SK-N-SH (cell line): ENCODE measurements around the gene SLC7A6. TPM values are rescaled to one million over a fixed set of nuclear protein-coding genes. Genes with fewer than 3 reads are reported as not detected.

Experiments used
- CTCF ChIA-PET: fragments of 300-600, 350-600 bp; formaldehyde crosslinking; extraction: SDS; loops from one replicate; lab custom pipeline; 2021; lab: Yijun Ruan, JAX
- POLR2A ChIA-PET: fragments of 350-600 bp; sonication (Branson Sonifier 250); formaldehyde crosslinking; extraction: SDS; loops from one replicate; lab custom pipeline; 2020; ENCODE audit warnings: antibody characterized with exemption, inconsistent platforms; lab: Yijun Ruan, JAX
- DNase-seq: peaks from one replicate; pipeline ENCODE4 v3.0.0; 2012
- H2AFZ ChIP-seq: fragments of 200-600 bp; sonication (generic); 2 replicates; pipeline ENCODE4 v1.8.1; 2016; ENCODE audit warnings: antibody characterized with exemption, mild to moderate bottlenecking, low read depth
- H3F3A ChIP-seq: fragments of 200-600 bp; sonication (generic); replicated peaks from 2 replicates; pipeline ENCODE3; 2016; ENCODE audit warnings: antibody characterized with exemption, mild to moderate bottlenecking; ENCODE audit not compliant: insufficient read depth
- H3K27ac ChIP-seq, 2 experiments: fragments of 200-500 bp in 1 of 2; fragments of 200-600 bp in 1 of 2; sonication (Bioruptor generic) in 1 of 2; sonication (generic), shearing (Covaris generic) in 1 of 2; 2 replicates each; pipeline versions ENCODE4 v1.5.1 to v1.6.1; 2014 to 2016; ENCODE audit warnings: low read depth in 2 of 2, inconsistent platforms in 1 of 2, low read length in 1 of 2, mild to moderate bottlenecking in 1 of 2, mixed read lengths in 1 of 2
- H3K27me3 ChIP-seq: fragments of 200-600 bp; sonication (generic), shearing (Covaris generic); 2 replicates; pipeline ENCODE4 v1.6.1; 2016; ENCODE audit warnings: mixed run types; ENCODE audit not compliant: insufficient read depth
- H3K36me3 ChIP-seq, 2 experiments: fragments of 200-500 bp in 1 of 2; fragments of 200-600 bp in 1 of 2; sonication (Bioruptor generic) in 1 of 2; sonication (generic) in 1 of 2; replicated peaks in 1 of 2; 2 replicates each; pipeline versions ENCODE3 to v1.5.1; 2014 to 2016; ENCODE audit warnings: low read length in 1 of 2, mild to moderate bottlenecking in 1 of 2; ENCODE audit not compliant: insufficient read depth in 2 of 2, control insufficient read depth in 1 of 2
- H3K4me1 ChIP-seq, 2 experiments: fragments of 200-500 bp in 1 of 2; fragments of 200-600 bp in 1 of 2; sonication (Bioruptor generic) in 1 of 2; sonication (generic), shearing (Covaris generic) in 1 of 2; 2 replicates each; pipeline versions ENCODE4 v1.5.1 to v1.6.1; 2014 to 2016; ENCODE audit warnings: low read depth in 1 of 2, low read length in 1 of 2, mixed run types in 1 of 2; ENCODE audit not compliant: insufficient read depth in 2 of 2, control insufficient read depth in 1 of 2
- H3K4me2 ChIP-seq: fragments of 200-600 bp; sonication (generic), shearing (Covaris generic); 2 replicates; pipeline ENCODE4 v1.6.1; 2017; ENCODE audit warnings: mixed run types
- H3K4me3 ChIP-seq, 2 experiments: fragments of 200-500 bp in 1 of 2; fragments of 200-600 bp in 1 of 2; sonication (Bioruptor generic) in 1 of 2; sonication (generic), shearing (Covaris generic) in 1 of 2; 2 replicates each; pipeline versions ENCODE4 v1.5.1 to v1.8.1; 2014 to 2016; ENCODE audit warnings: low read depth in 2 of 2, inconsistent platforms in 1 of 2, low read length in 1 of 2, mild to moderate bottlenecking in 1 of 2, mixed read lengths in 1 of 2, moderate library complexity in 1 of 2
- H3K79me2 ChIP-seq: fragments of 200-600 bp; sonication (generic); 2 replicates; pipeline ENCODE4 v1.8.1; 2017; ENCODE audit warnings: mild to moderate bottlenecking; ENCODE audit not compliant: insufficient read depth
- H3K9ac ChIP-seq: fragments of 200-600 bp; sonication (generic); 2 replicates; pipeline ENCODE4 v1.6.1; 2017; ENCODE audit warnings: mixed run types
- H3K9me2 ChIP-seq: fragments of 200-600 bp; sonication (generic); 2 replicates; pipeline ENCODE4 v1.6.1; 2017; ENCODE audit warnings: mixed run types
- H3K9me3 ChIP-seq: fragments of 200-600 bp; sonication (generic); 2 replicates; pipeline ENCODE4 v1.6.1; 2017; ENCODE audit warnings: mixed run types, mild to moderate bottlenecking, moderate library complexity
- H4K20me1 ChIP-seq: fragments of 200-600 bp; sonication (generic); 2 replicates; pipeline ENCODE4 v1.6.1; 2017; ENCODE audit warnings: mild to moderate bottlenecking, mixed run types; ENCODE audit not compliant: insufficient read depth
- ELF1 ChIP-seq: IDR thresholded peaks from 2 replicates; pipeline ENCODE4 v1.4.0; 2012
- EP300 ChIP-seq, 2 experiments: IDR thresholded peaks; 2 replicates each; pipeline versions ENCODE4 v1.4.0 to v1.6.1; 2012; ENCODE audit warnings: borderline replicate concordance in 1 of 2, low read depth in 1 of 2, low read length in 1 of 2
- EZH2phosphoT487 ChIP-seq: fragments of 200-600 bp; sonication (generic); IDR thresholded peaks from 2 replicates; pipeline ENCODE4 v1.6.1; 2017; ENCODE audit warnings: low read depth, mixed run types, mild to moderate bottlenecking, antibody characterized with exemption, moderate library complexity, borderline replicate concordance
- FOSL2 ChIP-seq: IDR thresholded peaks from 2 replicates; pipeline ENCODE4 v1.4.0; 2012; ENCODE audit warnings: low read depth, mild to moderate bottlenecking, moderate library complexity, borderline replicate concordance
- GABPA ChIP-seq: IDR thresholded peaks from 2 replicates; pipeline ENCODE4 v1.4.0; 2012; ENCODE audit warnings: low read depth, mild to moderate bottlenecking
- IRF3 ChIP-seq: fragments of 150-350 bp; IDR thresholded peaks from 2 replicates; pipeline ENCODE4 v1.6.1; 2016; ENCODE audit warnings: mild to moderate bottlenecking, low read depth, low read length
- JUND ChIP-seq: IDR thresholded peaks from 2 replicates; pipeline ENCODE4 v1.4.0; 2012
- MXI1 ChIP-seq: IDR thresholded peaks from 2 replicates; pipeline ENCODE4 v1.6.1; 2012; ENCODE audit warnings: mild to moderate bottlenecking, low read depth, low read length, improper control_type of control experiment
- POLR2AphosphoS5 ChIP-seq: IDR thresholded peaks from 2 replicates; pipeline ENCODE4 v1.6.1; 2012; ENCODE audit warnings: low read depth, low read length
- RCOR1 ChIP-seq: fragments of 150-350 bp; IDR thresholded peaks from 2 replicates; pipeline ENCODE4 v1.6.1; 2017; ENCODE audit warnings: antibody characterized with exemption, low read length
- SIN3A ChIP-seq: IDR thresholded peaks from 2 replicates; pipeline ENCODE4 v1.6.1; 2012; ENCODE audit warnings: low read depth, mild to moderate bottlenecking, low read length, moderate library complexity, borderline replicate concordance
- TEAD4 ChIP-seq: IDR thresholded peaks from 2 replicates; pipeline ENCODE4 v1.4.0; 2012; ENCODE audit warnings: mild to moderate bottlenecking, borderline replicate concordance; ENCODE audit not compliant: insufficient read depth
- WGBS: methylation state at CpG from one replicate; pipeline ENCODE4 v1.1.6; 2017; ENCODE audit warnings: low lambda C conversion rate; 5-methylcytosine and 5-hydroxymethylcytosine counted together
- polyA plus RNA-seq, 3 experiments: library from polyadenylated mRNA; depleted of rRNA; stranded (reverse); fragments of >200 nt; gene quantifications; 2 replicates each; pipeline ENCODE4 v1.2.3, GENCODE V29; 2012
- TF ChIP-seq, protein P1 (sequence below): IDR thresholded peaks from 2 replicates; pipeline ENCODE4 v1.4.0; 2012; ENCODE audit warnings: low read depth, borderline replicate concordance
- TF ChIP-seq, protein P2 (sequence below): IDR thresholded peaks from 2 replicates; pipeline ENCODE4; 2012
- TF ChIP-seq, protein P3 (sequence below): IDR thresholded peaks from 2 replicates; pipeline ENCODE4 v1.6.1; 2012; ENCODE audit warnings: mild to moderate bottlenecking, low read depth, low read length, moderate library complexity

Gene SLC7A6
- polyA plus RNA-seq, 1 of the 3 experiments (the other 2 are of a cell fraction): 19.0 TPM

DNA sequence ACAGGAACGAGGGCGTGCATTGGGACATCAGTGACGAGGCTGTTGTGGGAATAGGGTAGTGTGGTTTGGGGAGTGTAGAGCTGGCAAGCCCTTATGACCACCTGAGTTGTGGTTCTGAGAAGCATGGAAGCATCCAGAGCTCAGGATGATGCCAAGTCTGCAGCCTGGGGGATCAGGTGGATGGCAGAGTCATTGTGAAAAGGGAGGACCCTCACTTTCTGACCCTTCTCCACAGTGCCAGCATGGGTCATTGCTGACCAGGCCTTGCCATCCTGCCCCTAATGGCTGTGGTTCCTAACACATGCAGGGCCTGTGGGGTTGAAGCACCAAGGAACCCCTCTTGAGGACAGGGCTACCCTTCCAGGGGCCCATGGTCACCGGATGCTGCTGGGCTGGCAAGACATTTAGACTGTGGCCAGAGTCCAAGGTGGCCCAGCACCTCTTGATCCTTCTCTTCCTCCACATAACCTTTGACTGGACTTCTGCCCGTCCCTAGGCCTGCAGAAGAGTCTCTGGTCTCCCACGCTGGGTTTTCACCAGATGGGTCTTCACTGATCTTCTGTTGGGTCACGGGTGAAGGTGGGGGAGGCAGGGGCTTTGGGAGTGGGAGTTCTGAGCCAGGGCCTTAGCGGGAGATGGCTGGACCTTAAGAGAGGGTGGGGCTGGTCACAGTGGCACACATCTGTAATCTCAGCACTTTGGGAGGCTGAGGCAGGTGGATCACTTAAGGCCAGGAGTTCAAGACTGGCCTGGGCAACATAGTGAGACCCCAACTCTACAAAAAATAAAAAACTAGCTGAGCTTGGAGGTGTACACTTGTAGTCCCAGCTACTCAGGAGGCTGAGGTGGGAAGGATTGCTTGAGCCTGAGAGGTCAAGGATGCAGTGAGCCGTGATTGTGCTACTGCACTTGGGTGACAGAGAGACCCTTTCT lies 21.1 kb upstream of the SLC7A6 start (continued):
- TF ChIP-seq RCOR1 (no peak), GABPA (no peak), JUND (no peak), ELF1 (no peak)
- TF ChIP-seq, protein P1, sequence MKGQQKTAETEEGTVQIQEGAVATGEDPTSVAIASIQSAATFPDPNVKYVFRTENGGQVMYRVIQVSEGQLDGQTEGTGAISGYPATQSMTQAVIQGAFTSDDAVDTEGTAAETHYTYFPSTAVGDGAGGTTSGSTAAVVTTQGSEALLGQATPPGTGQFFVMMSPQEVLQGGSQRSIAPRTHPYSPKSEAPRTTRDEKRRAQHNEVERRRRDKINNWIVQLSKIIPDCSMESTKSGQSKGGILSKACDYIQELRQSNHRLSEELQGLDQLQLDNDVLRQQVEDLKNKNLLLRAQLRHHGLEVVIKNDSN: no peak
- TF ChIP-seq, protein P2, sequence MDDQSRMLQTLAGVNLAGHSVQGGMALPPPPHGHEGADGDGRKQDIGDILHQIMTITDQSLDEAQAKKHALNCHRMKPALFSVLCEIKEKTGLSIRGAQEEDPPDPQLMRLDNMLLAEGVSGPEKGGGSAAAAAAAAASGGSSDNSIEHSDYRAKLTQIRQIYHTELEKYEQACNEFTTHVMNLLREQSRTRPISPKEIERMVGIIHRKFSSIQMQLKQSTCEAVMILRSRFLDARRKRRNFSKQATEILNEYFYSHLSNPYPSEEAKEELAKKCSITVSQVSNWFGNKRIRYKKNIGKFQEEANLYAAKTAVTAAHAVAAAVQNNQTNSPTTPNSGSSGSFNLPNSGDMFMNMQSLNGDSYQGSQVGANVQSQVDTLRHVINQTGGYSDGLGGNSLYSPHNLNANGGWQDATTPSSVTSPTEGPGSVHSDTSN: no peak

DNA sequence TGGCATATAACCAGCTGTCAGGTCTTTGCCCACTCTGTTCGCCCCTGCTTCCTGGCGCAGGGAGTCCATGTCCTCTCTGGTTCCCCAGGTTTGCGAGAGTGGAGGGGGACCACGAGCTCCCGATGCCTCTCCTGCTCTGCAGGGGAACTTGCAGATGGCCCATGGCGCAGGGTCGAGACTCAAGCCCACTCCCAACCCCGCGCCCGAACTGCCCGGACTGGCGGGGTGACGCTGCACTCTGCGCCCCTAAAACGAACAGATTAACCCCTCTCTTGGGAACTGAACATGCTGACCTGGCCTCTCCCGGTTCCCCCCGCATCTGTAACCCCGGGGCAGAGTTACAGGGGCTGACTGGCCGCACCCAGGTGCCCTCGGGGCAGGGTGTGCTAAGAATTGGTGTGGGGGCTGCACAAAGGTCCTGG lies 19.8 kb upstream of the SLC7A6 start:
- Histone ChIP-seq H3K4me1 (peaks cover 7 to 15% of the 10 kb centered on the region in 2 experiments; a peak in 2 of 4 replicates), H3K9me2 (no peaks in the 10 kb centered on the region), H3K4me3 (peak overlapping the region; percentile 88 to 92), H4K20me1 (no peaks in the 10 kb centered on the region)
- peak; percentile 38 for DNase-seq
- CTCF ChIA-PET: interaction anchor here (0.7 to 3.4 kb wide), 6 partner anchors 15 to 598 kb away, joined by 3 to 22 read pairs (median 3); partner anchors contain the start of gene SLC7A6
- TF ChIP-seq POLR2AphosphoS5 (no peak), EZH2phosphoT487 (no peak), RCOR1 (no peak), IRF3 (no peak), TEAD4 (no peak), EP300 (IDR thresholded peaks at IDR 0.05; ENCODE audit: borderline replicate concordance in 1 of 2, low read depth in 1 of 2, low read length in 1 of 2) (no peak), GABPA (no peak), MXI1 (no peak), JUND (no peak), SIN3A (no peak), FOSL2 (no peak)
- TF ChIP-seq, protein P3, sequence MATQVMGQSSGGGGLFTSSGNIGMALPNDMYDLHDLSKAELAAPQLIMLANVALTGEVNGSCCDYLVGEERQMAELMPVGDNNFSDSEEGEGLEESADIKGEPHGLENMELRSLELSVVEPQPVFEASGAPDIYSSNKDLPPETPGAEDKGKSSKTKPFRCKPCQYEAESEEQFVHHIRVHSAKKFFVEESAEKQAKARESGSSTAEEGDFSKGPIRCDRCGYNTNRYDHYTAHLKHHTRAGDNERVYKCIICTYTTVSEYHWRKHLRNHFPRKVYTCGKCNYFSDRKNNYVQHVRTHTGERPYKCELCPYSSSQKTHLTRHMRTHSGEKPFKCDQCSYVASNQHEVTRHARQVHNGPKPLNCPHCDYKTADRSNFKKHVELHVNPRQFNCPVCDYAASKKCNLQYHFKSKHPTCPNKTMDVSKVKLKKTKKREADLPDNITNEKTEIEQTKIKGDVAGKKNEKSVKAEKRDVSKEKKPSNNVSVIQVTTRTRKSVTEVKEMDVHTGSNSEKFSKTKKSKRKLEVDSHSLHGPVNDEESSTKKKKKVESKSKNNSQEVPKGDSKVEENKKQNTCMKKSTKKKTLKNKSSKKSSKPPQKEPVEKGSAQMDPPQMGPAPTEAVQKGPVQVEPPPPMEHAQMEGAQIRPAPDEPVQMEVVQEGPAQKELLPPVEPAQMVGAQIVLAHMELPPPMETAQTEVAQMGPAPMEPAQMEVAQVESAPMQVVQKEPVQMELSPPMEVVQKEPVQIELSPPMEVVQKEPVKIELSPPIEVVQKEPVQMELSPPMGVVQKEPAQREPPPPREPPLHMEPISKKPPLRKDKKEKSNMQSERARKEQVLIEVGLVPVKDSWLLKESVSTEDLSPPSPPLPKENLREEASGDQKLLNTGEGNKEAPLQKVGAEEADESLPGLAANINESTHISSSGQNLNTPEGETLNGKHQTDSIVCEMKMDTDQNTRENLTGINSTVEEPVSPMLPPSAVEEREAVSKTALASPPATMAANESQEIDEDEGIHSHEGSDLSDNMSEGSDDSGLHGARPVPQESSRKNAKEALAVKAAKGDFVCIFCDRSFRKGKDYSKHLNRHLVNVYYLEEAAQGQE: no peak
- TF ChIP-seq, all 33 proteins: peak for 0
- 9% methylated on average over 5 of the region's 20 CpGs for WGBS
- no peaks in the 10 kb centered on the region for H3F3A ChIP-seq
- POLR2A ChIA-PET: interaction anchor here (0.8 kb wide), 1 partner anchor 14 kb away, joined by 3 read pairs; no protein-coding TSS in a partner anchor
- peak overlapping the region; percentile 71 for H2AFZ ChIP-seq
- H3K9me3 ChIP-seq: no peaks in the 10 kb centered on the region
- no peaks in the 10 kb centered on the region for H3K27me3 ChIP-seq
- peak overlapping the region; percentile 92 for H3K4me2 ChIP-seq
- no peaks in the 10 kb centered on the region for H3K36me3 ChIP-seq
- H3K79me2 ChIP-seq: peaks cover 13% of the 10 kb centered on the region
- peak overlapping the region; percentile 61; the same call in 1 of the 2 replicates for H3K9ac ChIP-seq
- H3K27ac ChIP-seq: no peak overlapping the region; a peak in 1 of 4 replicates
